GM19372 (cell line): ENCODE data around the gene TSPAN18.

Experiments
- ATAC-seq: cut with Tn5 transposase; IDR thresholded peaks from one replicate; pipeline ENCODE4 v1.9.1; 2021; ENCODE audit warnings: mild to moderate bottlenecking, low read depth, moderate library complexity; ENCODE audit not compliant: unreplicated experiment

Gene TSPAN18

GRCh38 chr11:44905131-44905866, 178.5 kb downstream of the TSPAN18 start:
- no peak for ATAC-seq

GRCh38 chr11:44906649-44907048, 179.9 kb downstream of the TSPAN18 start:
- ATAC-seq = no peak

- no peak for ATAC-seq
Observed at GRCh38 chr11:44909557-44909956, 182.8 kb downstream of the TSPAN18 start.

- ATAC-seq = no peak
Observed at GRCh38 chr11:44910591-44910990, 183.8 kb downstream of the TSPAN18 start.

- peak; percentile 62 for ATAC-seq
Observed at GRCh38 chr11:44911029-44911814, 184.5 kb downstream of the TSPAN18 start.

GRCh38 chr11:44912270-44912987, 185.7 kb downstream of the TSPAN18 start:
- ATAC-seq = no peak

GRCh38 chr11:44913502-44913901, 186.7 kb downstream of the TSPAN18 start:
- ATAC-seq = no peak

GRCh38 chr11:44914105-44914504, 187.3 kb downstream of the TSPAN18 start:
- no peak for ATAC-seq

- ATAC-seq = no peak
Observed at GRCh38 chr11:44915004-44915403, 188.2 kb downstream of the TSPAN18 start.

GRCh38 chr11:44915621-44916020, 188.9 kb downstream of the TSPAN18 start:
- no peak for ATAC-seq

- ATAC-seq = no peak
Observed at GRCh38 chr11:44916331-44916730, 189.6 kb downstream of the TSPAN18 start.

GRCh38 chr11:44916801-44917385, 190.1 kb downstream of the TSPAN18 start:
- no peak for ATAC-seq

GRCh38 chr11:44917741-44918140, 191.0 kb downstream of the TSPAN18 start:
- ATAC-seq = no peak

- ATAC-seq = no peak
Observed at GRCh38 chr11:44920451-44920850, 193.7 kb downstream of the TSPAN18 start.

- ATAC-seq = no peak
Observed at GRCh38 chr11:44923115-44923514, 196.4 kb downstream of the TSPAN18 start.

GRCh38 chr11:44923806-44924205, 197.0 kb downstream of the TSPAN18 start:
- no peak for ATAC-seq

- no peak for ATAC-seq
Observed at GRCh38 chr11:44926036-44926435, 199.3 kb downstream of the TSPAN18 start.

GRCh38 chr11:44927174-44927661, 200.5 kb downstream of the TSPAN18 start:
- ATAC-seq = no peak

- no peak for ATAC-seq
Observed at GRCh38 chr11:44928144-44928543, 201.4 kb downstream of the TSPAN18 start.

GRCh38 chr11:44928816-44929215, 202.1 kb downstream of the TSPAN18 start:
- no peak for ATAC-seq
